Keratinocyte (primary cell): ENCODE results near the gene COL9A3. TPM values are rescaled to one million over a fixed set of nuclear protein-coding genes. Genes with fewer than 3 reads are reported as not detected.

ENCODE experiments used
- DNase-seq: peaks from one replicate; pipeline ENCODE4 v3.0.0-alpha.2; 2011; ENCODE audit warnings: low read depth, missing footprints, low spot score
- FAIRE-seq: peaks from 2 replicates; lab custom pipeline; 2011; peaks lifted over from hg19 to GRCh38; lab: Jason Lieb, UNC
- H2AFZ ChIP-seq: 2 replicates; pipeline ENCODE4 v1.6.0; 2012; ENCODE audit warnings: low read length, control low read depth, inconsistent platforms; ENCODE audit not compliant: control insufficient read depth
- H3K27ac ChIP-seq: 2 replicates; pipeline ENCODE4 v1.5.1; 2011; ENCODE audit warnings: low read length; ENCODE audit not compliant: control insufficient read depth, insufficient read depth
- H3K27me3 ChIP-seq: 3 replicates; pipeline ENCODE4 v1.6.0; 2011; ENCODE audit warnings: low read length; ENCODE audit not compliant: control insufficient read depth, insufficient read depth; ENCODE audit errors: extremely low read depth
- H3K36me3 ChIP-seq, 2 experiments: 2 replicates in 1 of 2; 3 replicates in 1 of 2; pipeline ENCODE4 v1.5.1; 2011; ENCODE audit warnings: low read length in 2 of 2, mild to moderate bottlenecking in 1 of 2; ENCODE audit not compliant: control insufficient read depth in 2 of 2, insufficient read depth in 2 of 2; ENCODE audit errors: extremely low read depth in 1 of 2
- H3K4me1 ChIP-seq: 3 replicates; pipeline ENCODE4 v1.5.1; 2011; ENCODE audit warnings: low read length; ENCODE audit not compliant: control insufficient read depth, insufficient read depth; ENCODE audit errors: extremely low read depth
- H3K4me2 ChIP-seq: 3 replicates; pipeline ENCODE4 v1.6.0; 2011; ENCODE audit warnings: low read depth, low read length; ENCODE audit not compliant: control insufficient read depth, insufficient read depth; ENCODE audit errors: extremely low read depth
- H3K4me3 ChIP-seq, 3 experiments: fragments of 200-600 bp in 1 of 3; sonication (generic) in 1 of 3; 2 replicates in 2 of 3; 3 replicates in 1 of 3; pipeline ENCODE4 v1.5.1; 2011 to 2016; ENCODE audit warnings: low read length in 3 of 3, mild to moderate bottlenecking in 3 of 3, control low read depth in 2 of 3, inconsistent platforms in 1 of 3, low read depth in 1 of 3, mixed read lengths in 1 of 3, mixed run types in 1 of 3, moderate library complexity in 1 of 3; ENCODE audit not compliant: control insufficient read depth in 2 of 3, insufficient read depth in 2 of 3; ENCODE audit errors: extremely low read depth in 1 of 3
- H3K79me2 ChIP-seq: 2 replicates; pipeline ENCODE4 v1.6.0; 2012; ENCODE audit warnings: low read length; ENCODE audit not compliant: control insufficient read depth, insufficient read depth
- H3K9ac ChIP-seq: 3 replicates; pipeline ENCODE4 v1.6.0; 2011; ENCODE audit warnings: low read length; ENCODE audit not compliant: control insufficient read depth, insufficient read depth; ENCODE audit errors: extremely low read depth
- H3K9me1 ChIP-seq: 3 replicates; pipeline ENCODE4 v1.6.0; 2011; ENCODE audit warnings: low read length; ENCODE audit not compliant: control insufficient read depth, insufficient read depth; ENCODE audit errors: extremely low read depth
- H3K9me3 ChIP-seq: 2 replicates; pipeline ENCODE4 v1.5.1; 2012; ENCODE audit warnings: low read depth, low read length; ENCODE audit not compliant: control insufficient read depth
- H4K20me1 ChIP-seq: 3 replicates; pipeline ENCODE4 v1.6.0; 2011; ENCODE audit warnings: low read length; ENCODE audit not compliant: control insufficient read depth, insufficient read depth; ENCODE audit errors: extremely low read depth
- CTCF ChIP-seq, 3 experiments: IDR thresholded peaks in 1 of 3; conservative IDR thresholded peaks in 1 of 3; optimal IDR thresholded peaks in 1 of 3; 2 replicates in 2 of 3; 3 replicates in 1 of 3; pipeline versions ENCODE3 to v1.5.1; 2011; ENCODE audit warnings: low read length in 3 of 3, mild to moderate bottlenecking in 3 of 3, moderate library complexity in 2 of 3, control low read depth in 1 of 3, inconsistent platforms in 1 of 3; ENCODE audit not compliant: insufficient read depth in 2 of 3; ENCODE audit errors: extremely low read depth in 1 of 3
- EZH2 ChIP-seq: IDR thresholded peaks from one replicate; pipeline ENCODE4 v1.6.1; 2012; ENCODE audit warnings: inconsistent platforms, mild to moderate bottlenecking, low read length, moderate library complexity
- dilution Hi-C: fragments of 300-500 bp; cut with MboI; formaldehyde crosslinking; loops from one replicate; pipeline ENCODE4 v1.7.0; 2020; ENCODE audit warnings: low sequenced_read_pairs; ENCODE audit not compliant: extremely low pct_ligation_motif_present
- polyA plus RNA-seq, 5 experiments: library from polyadenylated mRNA; depleted of rRNA in 3 of 5; stranded (reverse) in 3 of 5; stranded (forward) in 1 of 5; unstranded in 1 of 5; fragments of >200 nt; gene quantifications; 1 replicate in 1 of 5; 2 replicates in 3 of 5; 3 replicates in 1 of 5; pipeline versions ENCODE4 v1.2.1 to v1.2.3, GENCODE V29; 2011 to 2012; ENCODE audit warnings: missing spikeins in 2 of 5, low read depth in 1 of 5, low replicate concordance in 1 of 5

COL9A3 gene
- polyA plus RNA-seq, 1 donor (not counting 4 experiments of a cell fraction or from before 2014, with no cell fraction given): 4.8 TPM

GRCh38 chr20:62872862-62873261 lies 56.0 kb downstream of the COL9A3 start:
- no peak for DNase-seq
- FAIRE-seq: no peak
- peaks cover 11% of the 10 kb centered on the region for H3K4me1 ChIP-seq

GRCh38 chr20:62873280-62873679 lies 56.4 kb downstream of the COL9A3 start:
- Histone ChIP-seq H3K79me2 (no peaks in the 10 kb centered on the region), H3K4me1 (peaks cover 11% of the 10 kb centered on the region), H3K9me3 (no peaks in the 10 kb centered on the region), H3K4me3 (no peak overlapping the region), H3K36me3 (no peaks in the 10 kb centered on the region), H2AFZ (no peak overlapping the region), H3K4me2 (no peak overlapping the region), H3K9ac (no peak overlapping the region), H3K27me3 (no peaks in the 10 kb centered on the region), H3K9me1 (no peaks in the 10 kb centered on the region), H3K27ac (no peak overlapping the region), H4K20me1 (no peaks in the 10 kb centered on the region)
- no peak for TF ChIP-seq CTCF (optimal IDR thresholded peaks at IDR 0.05 in 1 of 3, IDR thresholded peaks at IDR 0.05 in 1 of 3, conservative IDR thresholded peaks at IDR 0.05 in 1 of 3; ENCODE audit: extremely low read depth in 1 of 3, insufficient read depth in 2 of 3, low read length in 3 of 3)
- dilution Hi-C loops: no loop called here
- no peak for DNase-seq
- FAIRE-seq: no peak

More at GRCh38 chr20:62872862-62873261, 56.0 kb downstream of the COL9A3 start:
- Histone ChIP-seq H3K4me2 (no peak overlapping the region), H3K9me1 (no peaks in the 10 kb centered on the region), H3K36me3 (no peaks in the 10 kb centered on the region), H2AFZ (no peak overlapping the region), H3K9me3 (no peaks in the 10 kb centered on the region), H3K27ac (no peak overlapping the region), H3K79me2 (no peaks in the 10 kb centered on the region), H4K20me1 (no peaks in the 10 kb centered on the region), H3K9ac (no peak overlapping the region), H3K4me3 (no peak overlapping the region), H3K27me3 (no peaks in the 10 kb centered on the region)
- TF ChIP-seq EZH2: no peak
- TF ChIP-seq CTCF (optimal IDR thresholded peaks at IDR 0.05 in 1 of 3, IDR thresholded peaks at IDR 0.05 in 1 of 3, conservative IDR thresholded peaks at IDR 0.05 in 1 of 3; ENCODE audit: extremely low read depth in 1 of 3, insufficient read depth in 2 of 3, low read length in 3 of 3): no peak
- dilution Hi-C loops: no loop called here
